OCI-LY3 (cell line): ENCODE data around the gene RAB11FIP4.

Experiments
- EZH2phosphoT487 ChIP-seq: fragments of 200-600 bp; shearing (Covaris generic); IDR thresholded peaks from 2 replicates; pipeline ENCODE4 v1.6.1; 2018; ENCODE audit warnings: antibody characterized with exemption, mixed run types, low read depth
- TF ChIP-seq, protein P1 (sequence below): fragments of 200-600, 300-600 bp; sonication (generic); IDR thresholded peaks from 2 replicates; pipeline ENCODE4 v1.5.1; 2014; ENCODE audit warnings: antibody characterized with exemption, low read length, low read depth

GRCh38 chr17:31456814-31457213, 65.3 kb downstream of the RAB11FIP4 start:
- TF ChIP-seq, protein P1, sequence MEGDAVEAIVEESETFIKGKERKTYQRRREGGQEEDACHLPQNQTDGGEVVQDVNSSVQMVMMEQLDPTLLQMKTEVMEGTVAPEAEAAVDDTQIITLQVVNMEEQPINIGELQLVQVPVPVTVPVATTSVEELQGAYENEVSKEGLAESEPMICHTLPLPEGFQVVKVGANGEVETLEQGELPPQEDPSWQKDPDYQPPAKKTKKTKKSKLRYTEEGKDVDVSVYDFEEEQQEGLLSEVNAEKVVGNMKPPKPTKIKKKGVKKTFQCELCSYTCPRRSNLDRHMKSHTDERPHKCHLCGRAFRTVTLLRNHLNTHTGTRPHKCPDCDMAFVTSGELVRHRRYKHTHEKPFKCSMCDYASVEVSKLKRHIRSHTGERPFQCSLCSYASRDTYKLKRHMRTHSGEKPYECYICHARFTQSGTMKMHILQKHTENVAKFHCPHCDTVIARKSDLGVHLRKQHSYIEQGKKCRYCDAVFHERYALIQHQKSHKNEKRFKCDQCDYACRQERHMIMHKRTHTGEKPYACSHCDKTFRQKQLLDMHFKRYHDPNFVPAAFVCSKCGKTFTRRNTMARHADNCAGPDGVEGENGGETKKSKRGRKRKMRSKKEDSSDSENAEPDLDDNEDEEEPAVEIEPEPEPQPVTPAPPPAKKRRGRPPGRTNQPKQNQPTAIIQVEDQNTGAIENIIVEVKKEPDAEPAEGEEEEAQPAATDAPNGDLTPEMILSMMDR, result no peak
- TF ChIP-seq EZH2phosphoT487, result no peak
